Heart left ventricle (tissue), 16 donors: Measurements from ENCODE around the gene S100A14. TPM values are rescaled to one million over a fixed set of nuclear protein-coding genes. Genes with fewer than 3 reads are reported as not detected.
A peak's percentile ranks its signal among the peaks of the same experiment; 100 is the strongest.
"Not testable (repeated sequence)": the region's sequence is repeated elsewhere in the genome, so short reads cannot be mapped to it uniquely, and the experiment has no call there.

Experiments
- ATAC-seq, 4 donors: fragments of 200-7000 bp; cut with Tn5 transposase; one replicate each; pipeline ENCODE4 v1.9.1; 2020 to 2022; ENCODE audit warnings: moderate library complexity in 4 of 4, mild to moderate bottlenecking in 3 of 4, moderate number of reproducible peaks in 1 of 4
- DNase-seq, 5 donors: peaks; one replicate each; pipeline ENCODE4 v3.0.0-alpha.2; 2020
- H3K27ac ChIP-seq, 12 donors: fragments of 200-600 bp; sonication (generic) in 4 of 12; one replicate each; pipeline versions ENCODE4 v1.5.0 to v1.8.0; 2016 to 2022; ENCODE audit warnings: mild to moderate bottlenecking in 2 of 12
- H3K27me3 ChIP-seq, 9 donors: fragments of 200-600 bp; sonication (generic) in 2 of 9; one replicate each; pipeline versions ENCODE4 v1.5.1 to v1.8.0; 2016 to 2022; ENCODE audit warnings: mild to moderate bottlenecking in 3 of 9
- H3K36me3 ChIP-seq, 9 donors: fragments of 200-600 bp; sonication (generic) in 2 of 9; one replicate each; pipeline versions ENCODE4 v1.5.0 to v1.8.0; 2018 to 2022; ENCODE audit warnings: mild to moderate bottlenecking in 2 of 9
- H3K4me1 ChIP-seq, 12 donors: fragments of 200-600 bp; sonication (generic) in 4 of 12; one replicate each; pipeline versions ENCODE4 v1.5.0 to v1.8.0; 2016 to 2022; ENCODE audit warnings: mild to moderate bottlenecking in 3 of 12
- H3K4me3 ChIP-seq, 12 donors: fragments of 200-600 bp; sonication (generic) in 4 of 12; one replicate each; pipeline versions ENCODE4 v1.5.0 to v1.8.0; 2017 to 2022; ENCODE audit warnings: mild to moderate bottlenecking in 9 of 12, moderate library complexity in 4 of 12
- H3K9me3 ChIP-seq, 12 donors: fragments of 200-600 bp; sonication (generic) in 4 of 12; one replicate each; pipeline versions ENCODE4 v1.5.0 to v1.8.0; 2016 to 2022; ENCODE audit warnings: mild to moderate bottlenecking in 1 of 12
- POLR2A ChIP-seq, 2 donors: fragments of 450-650 bp; IDR thresholded peaks; one replicate each; pipeline ENCODE4 v1.6.1; 2017; ENCODE audit warnings: antibody characterized with exemption in 2 of 2, mild to moderate bottlenecking in 2 of 2, moderate library complexity in 2 of 2
- WGBS, 4 donors: extraction: QIAGEN DNeasy Blood & Tissue Kit in 2 of 4; methylation state at CpG; one replicate each; pipeline versions ENCODE4 v1.1.5 to v1.1.7; 2013 to 2018; 5-methylcytosine and 5-hydroxymethylcytosine counted together
- intact Hi-C, 10 donors: fragments of 100-400 bp; cut with DNase I; formaldehyde crosslinking; loops; one replicate each; pipeline versions ENCODE4 v1.11.1 to v1.14.2; 2022
- polyA plus RNA-seq, 2 donors: library from polyadenylated mRNA; stranded (reverse); fragments of 200-250 nt; gene quantifications; one replicate each; pipeline ENCODE4 v1.2.3, GENCODE V29; 2013
- total RNA-seq, 9 donors: library from RNA; depleted of rRNA in 2 of 9; stranded (reverse); fragments of >200 nt in 2 of 9; fragmentation: NEBNext Ultra II Directional in 3 of 9; extraction: Animal tissue kit (Norgen Biotek cat#: 25700) in 3 of 9; gene quantifications; one replicate each; pipeline versions ENCODE4 v1.1.0 to v1.2.4, GENCODE V29; 2016 to 2023
- TF ChIP-seq, protein P1 (sequence below), 12 donors: fragments of 200-600 bp; sonication (generic) in 4 of 12; IDR thresholded peaks; one replicate each; pipeline versions ENCODE4 v1.5.0 to v1.8.0; 2018 to 2022; ENCODE audit warnings: antibody characterized with exemption in 12 of 12, mild to moderate bottlenecking in 5 of 12
- donor health status: ischemic (EF 13 %, LVEDD 7.1; RV severe dilation, severe dysfunction).
- donor health status: healthy with polysubstance abuse.
- donor health status: DM: no; HTN: yes; CAD: no.
- donor health status: DM: no; HTN: no; CAD: no.
- donor health status: ischemic (EF 25% LVEDD 6.9; RV normal size, moderate dysfunction).
- donor health status: ischemic (EF 25% LVEDD 5.7; RV mildly dilated, moderate dysfunction).
- donor health status: healthy.
- donor health status: DM: yes; HTN: yes; CAD: no.
- donor health status: ischemic (EF 35%, LVEDD 5.7; RV mildly dilated, moderate dysfunction).
- donor health status: nonischemic (EF 11% LVEDD 7.7; RV severe dilation, severe dysfunction).
- donor health status: DM: yes; HTN: yes; CAD: no.
- donor health status: PGD.
- donor health status: ischemic (EF 29% LVEDD 5.4; RV normal size, mild dysfunction).
- donor health status: nonischemic (EF 23%, LVEDD 6.1; RV moderate dilation, normal function).

Gene S100A14
- total and polyA plus RNA-seq, 11 donors, result 0.79 to 6.1 (median 3.9) TPM; not detected in 1

DNA sequence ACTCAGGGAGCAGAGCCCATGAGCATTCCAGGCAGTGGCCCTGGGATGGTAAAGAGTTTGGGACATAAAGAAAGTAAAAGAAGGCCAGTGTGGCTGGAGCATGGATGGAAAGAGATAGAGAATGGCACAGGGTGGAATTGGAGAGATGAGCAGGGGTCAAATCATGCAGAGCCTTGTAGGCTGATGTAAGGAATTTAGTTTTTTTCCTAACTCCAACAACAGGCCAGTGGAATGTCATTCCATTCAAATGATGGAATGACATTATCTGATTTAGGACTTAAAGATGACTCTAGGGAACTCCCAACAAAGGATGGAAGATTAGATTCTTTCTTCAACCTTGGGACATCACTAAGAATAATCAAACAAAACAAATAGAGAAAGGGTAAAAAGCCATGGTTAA, 37.6 kb downstream of the S100A14 start:
- H3K27ac ChIP-seq, result no peak overlapping the region
- intact Hi-C loops, result loop anchor here in 5 of 10 donors (10.0 kb wide), 4 partner anchors 76 to 224 kb away; partner anchors contain the start of genes S100A9 (in 1 of the 5) and SNAPIN (in 1 of the 5)
- TF ChIP-seq POLR2A (IDR thresholded peaks at IDR 0.05), result no peak
- TF ChIP-seq, protein P1, sequence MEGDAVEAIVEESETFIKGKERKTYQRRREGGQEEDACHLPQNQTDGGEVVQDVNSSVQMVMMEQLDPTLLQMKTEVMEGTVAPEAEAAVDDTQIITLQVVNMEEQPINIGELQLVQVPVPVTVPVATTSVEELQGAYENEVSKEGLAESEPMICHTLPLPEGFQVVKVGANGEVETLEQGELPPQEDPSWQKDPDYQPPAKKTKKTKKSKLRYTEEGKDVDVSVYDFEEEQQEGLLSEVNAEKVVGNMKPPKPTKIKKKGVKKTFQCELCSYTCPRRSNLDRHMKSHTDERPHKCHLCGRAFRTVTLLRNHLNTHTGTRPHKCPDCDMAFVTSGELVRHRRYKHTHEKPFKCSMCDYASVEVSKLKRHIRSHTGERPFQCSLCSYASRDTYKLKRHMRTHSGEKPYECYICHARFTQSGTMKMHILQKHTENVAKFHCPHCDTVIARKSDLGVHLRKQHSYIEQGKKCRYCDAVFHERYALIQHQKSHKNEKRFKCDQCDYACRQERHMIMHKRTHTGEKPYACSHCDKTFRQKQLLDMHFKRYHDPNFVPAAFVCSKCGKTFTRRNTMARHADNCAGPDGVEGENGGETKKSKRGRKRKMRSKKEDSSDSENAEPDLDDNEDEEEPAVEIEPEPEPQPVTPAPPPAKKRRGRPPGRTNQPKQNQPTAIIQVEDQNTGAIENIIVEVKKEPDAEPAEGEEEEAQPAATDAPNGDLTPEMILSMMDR (IDR thresholded peaks at IDR 0.05), result no peak
- H3K9me3 ChIP-seq, result no peaks in the 10 kb centered on the region
- H3K4me1 ChIP-seq, result peaks cover 0 to 3% (median 0%) of the 10 kb centered on the region in 12 donors
- no peak overlapping the region for H3K4me3 ChIP-seq
- DNase-seq (no peak), ATAC-seq (no peak)
- H3K36me3 ChIP-seq, result no peaks in the 10 kb centered on the region
- H3K27me3 ChIP-seq, result no peaks in the 10 kb centered on the region

DNA sequence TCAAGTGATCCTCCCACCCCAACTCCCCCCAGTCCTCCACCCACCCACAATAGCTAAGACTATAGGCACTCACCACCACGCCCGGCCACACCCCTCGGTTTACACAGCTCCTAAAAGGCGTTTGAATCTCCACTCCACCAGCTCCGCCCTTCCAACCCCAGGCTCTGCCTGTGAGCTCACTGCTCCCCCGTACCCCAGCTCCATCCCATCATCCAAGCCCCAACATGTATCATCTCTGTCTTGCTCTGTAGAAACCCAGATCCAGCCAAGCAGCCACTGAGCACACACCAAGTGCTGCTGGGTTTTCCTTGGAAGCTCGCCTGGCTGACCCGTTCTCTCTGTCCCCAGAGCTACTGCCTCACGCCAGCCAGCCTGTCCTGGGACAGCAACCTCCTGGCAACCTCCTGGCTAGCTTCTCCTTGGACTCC, 38.5 kb downstream of the S100A14 start:
- Histone ChIP-seq H3K9me3 (no peaks in the 10 kb centered on the region), H3K4me3 (no peak overlapping the region), H3K4me1 (peaks cover 0 to 11% (median 2%) of the 10 kb centered on the region in 12 donors), H3K36me3 (no peaks in the 10 kb centered on the region), H3K27ac (no peak overlapping the region), H3K27me3 (no peaks in the 10 kb centered on the region)
- DNase-seq (no peak), ATAC-seq (peak in 1 of 4 donors; percentile 45)
- intact Hi-C loops, result loop anchor here in 5 of 10 donors (10.0 kb wide), 4 partner anchors 77 to 223 kb away; partner anchors contain the start of genes S100A9 (in 1 of the 5) and SNAPIN (in 1 of the 5)
- 62 to 72% (median 67%) methylated on average over 9 of the region's 9 CpGs for WGBS, 4 donors
- TF ChIP-seq, protein P1 (IDR thresholded peaks at IDR 0.05), result no peak
- TF ChIP-seq POLR2A (IDR thresholded peaks at IDR 0.05), result no peak

DNA sequence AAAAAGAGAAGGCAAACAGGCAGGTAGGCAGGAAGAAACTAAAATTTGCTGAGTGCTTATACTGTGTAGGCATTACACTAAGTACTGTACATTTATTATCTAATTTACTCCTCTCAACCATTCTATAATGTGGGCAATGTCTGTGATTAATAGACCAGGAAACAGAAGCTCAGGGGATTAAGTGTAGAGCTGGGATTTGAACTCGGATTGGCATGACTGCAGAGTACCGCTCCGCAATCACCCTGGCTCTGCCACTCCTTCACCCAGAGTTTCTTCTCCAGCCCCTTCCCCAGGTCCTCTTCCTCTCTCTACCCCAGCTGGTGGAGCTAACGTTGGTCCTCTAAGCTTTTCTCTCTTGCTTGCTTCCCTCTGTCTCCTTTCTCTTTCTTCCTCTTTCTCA, 39.0 kb downstream of the S100A14 start:
- ATAC-seq (no peak), DNase-seq (no peak)
- no peaks in the 10 kb centered on the region for H3K27me3 ChIP-seq
- intact Hi-C loops, result loop anchor here in 5 of 10 donors (10.0 kb wide), 4 partner anchors 78 to 222 kb away; partner anchors contain the start of genes S100A9 (in 1 of the 5) and SNAPIN (in 1 of the 5)
- peaks cover 0 to 16% (median 5%) of the 10 kb centered on the region in 12 donors for H3K4me1 ChIP-seq
- WGBS, 4 donors, result 74 to 81% (median 78%) methylated on average over 4 of the region's 4 CpGs
- no peaks in the 10 kb centered on the region for H3K36me3 ChIP-seq
- no peaks in the 10 kb centered on the region for H3K9me3 ChIP-seq
- no peak overlapping the region for H3K27ac ChIP-seq
- H3K4me3 ChIP-seq, result no peak overlapping the region
- TF ChIP-seq, protein P1 (IDR thresholded peaks at IDR 0.05), result no peak
- TF ChIP-seq POLR2A (IDR thresholded peaks at IDR 0.05), result no peak

DNA sequence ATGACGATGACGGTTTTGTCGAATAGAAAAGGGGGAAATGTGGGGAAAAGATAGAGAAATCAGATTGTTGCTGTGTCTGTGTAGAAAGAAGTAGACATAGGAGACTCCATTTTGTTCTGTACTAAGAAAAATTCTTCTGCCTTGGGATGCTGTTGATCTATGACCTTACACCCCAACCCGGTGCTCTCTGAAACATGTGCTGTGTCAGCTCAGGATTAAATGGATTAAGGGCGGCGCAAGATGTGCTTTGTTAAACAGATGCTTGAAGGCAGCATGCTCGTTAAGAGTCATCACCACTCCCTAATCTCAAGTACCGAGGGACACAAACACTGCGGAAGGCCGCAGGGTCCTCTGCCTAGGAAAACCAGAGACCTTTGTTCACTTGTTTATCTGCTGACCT, 40.6 kb downstream of the S100A14 start:
- not testable (repeated sequence) for ATAC-seq, H3K27me3 ChIP-seq, H3K9me3 ChIP-seq, H3K27ac ChIP-seq, H3K4me3 ChIP-seq, H3K36me3 ChIP-seq, DNase-seq
- intact Hi-C loops, result loop anchor here in 5 of 10 donors (10.0 kb wide), 4 partner anchors 79 to 221 kb away; partner anchors contain the start of genes S100A9 (in 1 of the 5) and SNAPIN (in 1 of the 5)
- H3K4me1 ChIP-seq, result peaks cover 0 to 20% (median 5%) of the 10 kb centered on the region in 12 donors
- WGBS, 4 donors, result 89 to 92% (median 91%) methylated on average over 10 of the region's 10 CpGs

DNA sequence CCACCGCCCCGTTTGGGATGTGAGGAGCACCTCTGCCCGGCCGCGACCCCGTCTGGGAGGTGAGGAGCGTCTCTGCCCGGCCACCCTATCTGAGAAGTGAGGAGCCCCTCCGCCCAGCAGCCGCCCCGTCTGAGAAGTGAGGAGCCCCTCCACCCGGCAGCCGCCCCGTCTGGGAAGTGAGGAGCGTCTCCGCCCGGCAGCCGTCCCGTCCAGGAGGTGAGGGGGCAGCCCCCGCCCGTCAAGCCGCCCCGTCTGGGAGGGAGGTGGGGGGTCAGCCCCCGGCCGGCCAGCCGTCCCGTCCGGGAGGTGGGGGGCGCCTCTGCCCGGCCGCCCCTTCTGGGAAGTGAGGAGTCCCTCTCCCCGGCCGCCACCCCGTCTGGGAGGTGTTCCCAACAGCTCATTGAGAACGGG, 41.0 kb downstream of the S100A14 start:
- not testable (repeated sequence) for H3K27ac ChIP-seq, H3K27me3 ChIP-seq, H3K4me3 ChIP-seq, H3K36me3 ChIP-seq, ATAC-seq, DNase-seq, H3K9me3 ChIP-seq
- intact Hi-C loops, result loop anchor here in 5 of 10 donors (10.0 kb wide), 4 partner anchors 80 to 220 kb away; partner anchors contain the start of genes S100A9 (in 1 of the 5) and SNAPIN (in 1 of the 5)
- peaks cover 0 to 20% (median 5%) of the 10 kb centered on the region in 12 donors for H3K4me1 ChIP-seq
- WGBS, 4 donors, result 88 to 95% (median 92%) methylated on average over 20 to 35 of the region's 35 CpGs
